H1 (cell line): ENCODE measurements around the gene MTG1. TPM values are rescaled to one million over a fixed set of nuclear protein-coding genes. Genes with fewer than 3 reads are reported as not detected.

Source experiments
- CTCF ChIA-PET: fragments of 300-600 bp; sonication (Branson Sonifier 250); formaldehyde crosslinking; loops from one replicate; lab custom pipeline; 2021; ENCODE audit not compliant: partially characterized antibody; lab: Charles Lee
- POLR2A ChIA-PET: fragments of 300-600 bp; sonication (Branson Sonifier 250); formaldehyde crosslinking; loops from one replicate; lab custom pipeline; 2021; ENCODE audit warnings: inconsistent platforms; ENCODE audit not compliant: partially characterized antibody; lab: Charles Lee
- DNase-seq, 2 experiments: peaks; one replicate each; pipeline versions ENCODE4 v3.0.0 to v3.0.0-alpha.2; 2010 to 2022; ENCODE audit warnings: low spot score in 2 of 2, low read depth in 1 of 2, mixed read lengths in 1 of 2
- FAIRE-seq: peaks from 2 replicates; lab custom pipeline; 2011; peaks lifted over from hg19 to GRCh38; lab: Jason Lieb, UNC
- H2AFZ ChIP-seq: 2 replicates; pipeline ENCODE4 v1.8.1; 2012; ENCODE audit warnings: low read length, inconsistent platforms
- H2AK5ac ChIP-seq: 2 replicates; pipeline ENCODE4 v1.6.1; 2013; ENCODE audit warnings: low read depth, low read length
- H2BK120ac ChIP-seq: replicated peaks from 2 replicates; pipeline ENCODE3; 2013; ENCODE audit warnings: low read depth, low read length, inconsistent platforms
- H2BK12ac ChIP-seq: 2 replicates; pipeline ENCODE4 v1.6.1; 2013; ENCODE audit warnings: low read depth, low read length
- H2BK15ac ChIP-seq: 2 replicates; pipeline ENCODE4 v1.6.1; 2013; ENCODE audit warnings: low read length
- H2BK20ac ChIP-seq: 2 replicates; pipeline ENCODE4 v1.6.1; 2013; ENCODE audit warnings: low read length
- H2BK5ac ChIP-seq: 2 replicates; pipeline ENCODE4 v1.6.1; 2013; ENCODE audit warnings: low read depth, low read length
- H3K14ac ChIP-seq: 2 replicates; pipeline ENCODE4 v1.6.1; 2013; ENCODE audit warnings: inconsistent platforms; ENCODE audit not compliant: insufficient read length
- H3K18ac ChIP-seq: 2 replicates; pipeline ENCODE4 v1.6.1; 2013; ENCODE audit warnings: low read length; ENCODE audit errors: extremely low read depth
- H3K23ac ChIP-seq: 2 replicates; pipeline ENCODE4 v1.6.1; 2013; ENCODE audit warnings: inconsistent platforms; ENCODE audit not compliant: insufficient read length
- H3K23me2 ChIP-seq: 2 replicates; pipeline ENCODE4 v1.6.1; 2013; ENCODE audit warnings: low read depth, low read length
- H3K27ac ChIP-seq: 2 replicates; pipeline ENCODE4 v1.6.1; 2011; ENCODE audit warnings: low read depth, low read length, inconsistent platforms
- H3K27me3 ChIP-seq, 4 experiments: replicated peaks in 1 of 4; 1 replicate in 1 of 4; 2 replicates in 3 of 4; pipeline versions ENCODE4 v1.6.1 to v1.8.1; 2011 to 2013; ENCODE audit warnings: low read length in 3 of 4, mild to moderate bottlenecking in 3 of 4, inconsistent platforms in 2 of 4, mixed read lengths in 2 of 4, moderate library complexity in 1 of 4; ENCODE audit not compliant: control insufficient read depth in 3 of 4, insufficient read depth in 3 of 4; ENCODE audit errors: extremely low read depth in 1 of 4
- H3K36me3 ChIP-seq, 4 experiments: 2 replicates each; pipeline versions ENCODE4 v1.6.1 to v1.8.1; 2011 to 2013; ENCODE audit warnings: mild to moderate bottlenecking in 4 of 4, low read length in 3 of 4, moderate library complexity in 2 of 4, control low read depth in 1 of 4, inconsistent platforms in 1 of 4; ENCODE audit not compliant: insufficient read depth in 4 of 4, control insufficient read depth in 2 of 4
- H3K4ac ChIP-seq: replicated peaks from 2 replicates; pipeline ENCODE3; 2013; ENCODE audit warnings: low read length, low read depth, mixed read lengths, inconsistent platforms; ENCODE audit not compliant: insufficient read length
- H3K4me1 ChIP-seq, 4 experiments: replicated peaks in 1 of 4; 1 replicate in 1 of 4; 2 replicates in 3 of 4; pipeline versions ENCODE4 v1.6.1 to v1.8.1; 2011 to 2013; ENCODE audit warnings: low read length in 3 of 4, inconsistent platforms in 2 of 4, mixed read lengths in 1 of 4; ENCODE audit not compliant: insufficient read depth in 4 of 4, control insufficient read depth in 3 of 4
- H3K4me2 ChIP-seq, 2 experiments: 2 replicates each; pipeline versions ENCODE4 v1.6.1 to v1.8.1; 2011 to 2013; ENCODE audit warnings: low read depth in 2 of 2, low read length in 2 of 2, control low read depth in 1 of 2, inconsistent platforms in 1 of 2, mild to moderate bottlenecking in 1 of 2; ENCODE audit not compliant: insufficient read depth in 1 of 2
- H3K4me3 ChIP-seq, 4 experiments: fragments of 200-600, 300-600 bp in 1 of 4; sonication (generic), shearing (Covaris generic), sonication (Bioruptor Twin) in 1 of 4; 2 replicates each; pipeline versions ENCODE4 v1.5.1 to v1.8.1; 2011 to 2016; ENCODE audit warnings: low read length in 4 of 4, low read depth in 3 of 4, control low read depth in 2 of 4, inconsistent platforms in 2 of 4, mild to moderate bottlenecking in 2 of 4, mixed read lengths in 1 of 4, moderate library complexity in 1 of 4; ENCODE audit not compliant: insufficient read depth in 2 of 4; ENCODE audit errors: extremely low read depth in 1 of 4
- H3K56ac ChIP-seq: replicated peaks from 2 replicates; pipeline ENCODE3; 2013; ENCODE audit warnings: low read depth, mild to moderate bottlenecking, mixed read lengths, low read length, inconsistent platforms; ENCODE audit not compliant: insufficient read length
- H3K79me1 ChIP-seq: 2 replicates; pipeline ENCODE4 v1.6.1; 2013; ENCODE audit warnings: low read depth, low read length, control low read depth
- H3K79me2 ChIP-seq, 2 experiments: 2 replicates each; pipeline versions ENCODE4 v1.6.1 to v1.8.1; 2012 to 2013; ENCODE audit warnings: low read length in 2 of 2, mild to moderate bottlenecking in 2 of 2, inconsistent platforms in 1 of 2; ENCODE audit not compliant: insufficient read depth in 2 of 2, control insufficient read depth in 1 of 2
- H3K9ac ChIP-seq, 4 experiments: replicated peaks in 1 of 4; 1 replicate in 1 of 4; 2 replicates in 3 of 4; pipeline versions ENCODE4 v1.6.1 to v1.8.1; 2011 to 2013; ENCODE audit warnings: low read depth in 3 of 4, low read length in 3 of 4, control low read depth in 2 of 4, mild to moderate bottlenecking in 2 of 4, moderate library complexity in 2 of 4, inconsistent platforms in 1 of 4; ENCODE audit errors: extremely low read depth in 1 of 4
- H3K9me3 ChIP-seq, 2 experiments: 2 replicates each; pipeline versions ENCODE4 v1.6.1 to v1.8.1; 2012 to 2013; ENCODE audit warnings: mild to moderate bottlenecking in 2 of 2, moderate library complexity in 2 of 2, control low read depth in 1 of 2, inconsistent platforms in 1 of 2, low read depth in 1 of 2, low read length in 1 of 2, mixed read lengths in 1 of 2; ENCODE audit not compliant: insufficient read depth in 2 of 2
- H4K20me1 ChIP-seq, 2 experiments: replicated peaks in 1 of 2; 2 replicates each; pipeline versions ENCODE3 to v1.8.1; 2011 to 2013; ENCODE audit warnings: inconsistent platforms in 2 of 2, low read length in 2 of 2, mild to moderate bottlenecking in 1 of 2; ENCODE audit not compliant: insufficient read depth in 2 of 2, control insufficient read depth in 1 of 2
- H4K5ac ChIP-seq: 2 replicates; pipeline ENCODE4 v1.6.1; 2013; ENCODE audit warnings: low read length, low read depth, mixed read lengths, inconsistent platforms; ENCODE audit not compliant: insufficient read length
- H4K8ac ChIP-seq: 2 replicates; pipeline ENCODE4 v1.8.0; 2013; ENCODE audit warnings: mild to moderate bottlenecking, moderate library complexity, low read length, inconsistent platforms; ENCODE audit not compliant: insufficient read depth; ENCODE audit errors: extremely low read depth
- H4K91ac ChIP-seq: replicated peaks from 2 replicates; pipeline ENCODE3; 2013; ENCODE audit warnings: low read length, mixed read lengths, inconsistent platforms; ENCODE audit not compliant: insufficient read length
- ATF2 ChIP-seq: IDR thresholded peaks from 2 replicates; pipeline ENCODE4 v1.6.1; 2012; ENCODE audit warnings: low read length, inconsistent platforms
- ATF3 ChIP-seq: IDR thresholded peaks from 2 replicates; pipeline ENCODE4 v1.6.1; 2011; ENCODE audit warnings: low read depth, mild to moderate bottlenecking, low read length; ENCODE audit not compliant: insufficient read depth
- BACH1 ChIP-seq: IDR thresholded peaks from 2 replicates; pipeline ENCODE4 v1.6.1; 2012; ENCODE audit warnings: low read length, improper control_type of control experiment
- EGR1 ChIP-seq: IDR thresholded peaks from 2 replicates; pipeline ENCODE4 v1.6.1; 2011; ENCODE audit warnings: low read depth, low read length, borderline replicate concordance
- HDAC6 ChIP-seq: IDR thresholded peaks from one replicate; pipeline ENCODE4 v1.7.1; 2012; ENCODE audit warnings: low read depth, mild to moderate bottlenecking, inconsistent platforms, low read length, moderate library complexity
- SP4 ChIP-seq: IDR thresholded peaks from 2 replicates; pipeline ENCODE4 v1.6.1; 2012; ENCODE audit warnings: low read length, inconsistent platforms
- TEAD4 ChIP-seq: IDR thresholded peaks from 2 replicates; pipeline ENCODE4 v1.6.1; 2012; ENCODE audit warnings: low read depth, low read length, inconsistent platforms, mixed read lengths
- USF2 ChIP-seq: IDR thresholded peaks from 2 replicates; pipeline ENCODE4 v1.6.1; 2011; ENCODE audit warnings: low read length, improper control_type of control experiment
- WGBS, 2 experiments: shearing (Covaris generic) in 1 of 2; methylation state at CpG; one replicate each; pipeline versions ENCODE4 v1.1.6 to v1.1.7; 2013 to 2015; ENCODE audit warnings: low lambda C conversion rate in 2 of 2, mixed read lengths in 2 of 2, inconsistent platforms in 1 of 2, low coverage in 1 of 2, missing lambda C conversion rate in 1 of 2; ENCODE audit not compliant: insufficient replicate concordance in 2 of 2, insufficient coverage in 1 of 2, insufficient read length in 1 of 2; ENCODE audit errors: extremely low coverage in 1 of 2, missing lambda C conversion rate in 1 of 2; 5-methylcytosine and 5-hydroxymethylcytosine counted together
- polyA plus RNA-seq, 7 experiments: library from polyadenylated mRNA; depleted of rRNA in 3 of 7; stranded (reverse) in 5 of 7; unstranded in 2 of 7; fragments of >200 nt in 5 of 7; fragments of 200-250 nt in 2 of 7; gene quantifications; 1 replicate in 5 of 7; 2 replicates in 1 of 7; 4 replicates in 1 of 7; pipeline versions ENCODE4 v1.2.1 to v1.2.3, GENCODE V29; 2011 to 2013; ENCODE audit warnings: missing spikeins in 2 of 7, mixed read lengths in 2 of 7
- total RNA-seq: library from RNA; stranded (reverse); fragmentation: NEBNext Ultra II Directional; extraction: Animal tissue kit (Norgen Biotek cat#: 25700); gene quantifications from 2 replicates; pipeline ENCODE4 v1.2.1, GENCODE V29; 2021

Gene MTG1
- total and polyA plus RNA-seq, 2 of the 8 experiments (the other 6 are each of a cell fraction or from before 2014, with no cell fraction given) = 56.6 to 81.6 TPM

- Histone ChIP-seq H3K23ac (no peak overlapping the region), H3K79me2 (peaks cover 0 to 23% of the 10 kb centered on the region in 2 experiments; a peak in 2 of 4 replicates), H3K9ac (no peak overlapping the region; a peak in 2 of 7 replicates), H3K18ac (no peak overlapping the region), H3K14ac (no peak overlapping the region), H3K27ac (no peak overlapping the region), H3K79me1 (peaks cover 3% of the 10 kb centered on the region), H3K4me1 (peaks cover 0 to 3% (median 0%) of the 10 kb centered on the region in 4 experiments; a peak in 3 of 7 replicates), H4K91ac (no peak overlapping the region), H3K56ac (no peak overlapping the region), H2BK12ac (no peak overlapping the region; the same call in 1 of the 2 replicates), H4K5ac (no peak overlapping the region), H3K4me3 (peak overlapping the region in 2 of 4 experiments; percentile 92 to 93; a peak in 3 of 8 replicates), H2BK120ac (no peak overlapping the region), H3K9me3 (no peaks in the 10 kb centered on the region), H4K20me1 (peaks cover 0 to 3% of the 10 kb centered on the region in 2 experiments), H2BK20ac (no peak overlapping the region), H2BK5ac (no peak overlapping the region; the same call in 1 of the 2 replicates), H3K23me2 (peaks cover 2% of the 10 kb centered on the region; the same call in 1 of the 2 replicates), H3K4me2 (peak overlapping the region; percentile 40 to 74), H4K8ac (peak overlapping the region; percentile 84), H2BK15ac (no peak overlapping the region), H3K36me3 (peaks cover 5 to 21% (median 6%) of the 10 kb centered on the region in 4 experiments; a peak in 7 of 8 replicates), H2AFZ (peak overlapping the region; percentile 21; the same call in 1 of the 2 replicates), H3K27me3 (no peaks in the 10 kb centered on the region), H2AK5ac (no peak overlapping the region), H3K4ac (no peak overlapping the region)
- FAIRE-seq (no peak), DNase-seq (peak in 1 of 2 experiments; percentile 77)
- 37% methylated on average over 27 of the region's 27 CpGs; no CpG with 5 or more reads in 1 of the 2 experiments for WGBS, 2 experiments
- TF ChIP-seq USF2 = no peak
- no peak for TF ChIP-seq BACH1
- no peak for TF ChIP-seq HDAC6
- TF ChIP-seq EGR1 = no peak
- TF ChIP-seq TEAD4 = no peak
- TF ChIP-seq ATF3 = no peak
- no peak for TF ChIP-seq ATF2
- no peak for TF ChIP-seq SP4
- CTCF ChIA-PET = interaction anchor here (1.6 kb wide), 1 partner anchor 64 kb away, joined by 4 read pairs; no protein-coding TSS in a partner anchor
- POLR2A ChIA-PET = interaction anchor here (0.6 to 6.0 kb wide), 7 partner anchors 12 to 250 kb away, joined by 3 to 25 read pairs (median 3); partner anchors contain the start of gene PAOX
Observed at GRCh38 chr10:133393401-133394063, 425 bp upstream of the MTG1 start.
